HG03103 (cell line): ENCODE data around the gene NUMBL.
"Not testable (repeated sequence)": the region's sequence is repeated elsewhere in the genome, so short reads cannot be mapped to it uniquely, and the experiment has no call there.

Experiments
- ATAC-seq: cut with Tn5 transposase; IDR thresholded peaks from one replicate; pipeline ENCODE4 v1.9.1; 2021; ENCODE audit warnings: low read depth; ENCODE audit not compliant: unreplicated experiment

NUMBL gene

GRCh38 chr19:40690050-40690692 lies at the start of gene NUMBL:
Gene NUMBL (minus strand): TSS chr19:40690651. CDS start chr19:40690483, 168 bp downstream.
- ATAC-seq, result no peak

- ATAC-seq, result no peak
These were observed 48.8 kb upstream of the NUMBL start for GRCh38 chr19:40739030-40739839.

- no peak for ATAC-seq
These were observed 46.7 kb upstream of the NUMBL start for GRCh38 chr19:40737102-40737644.

GRCh38 chr19:40736661-40737060 lies 46.2 kb upstream of the NUMBL start:
- ATAC-seq, result no peak

- ATAC-seq, result no peak
These were observed 44.7 kb upstream of the NUMBL start for GRCh38 chr19:40735013-40735771.

- no peak for ATAC-seq
These were observed 42.7 kb upstream of the NUMBL start for GRCh38 chr19:40733149-40733548.

GRCh38 chr19:40732304-40732703 lies 41.9 kb upstream of the NUMBL start:
- not testable (repeated sequence) for ATAC-seq

- ATAC-seq, result not testable (repeated sequence)
These were observed 39.6 kb upstream of the NUMBL start for GRCh38 chr19:40730065-40730464.

- no peak for ATAC-seq
These were observed 35.8 kb upstream of the NUMBL start for GRCh38 chr19:40726279-40726678.

GRCh38 chr19:40724855-40725254 lies 34.4 kb upstream of the NUMBL start:
- ATAC-seq, result no peak

GRCh38 chr19:40724315-40724714 lies 33.9 kb upstream of the NUMBL start:
- ATAC-seq, result no peak

GRCh38 chr19:40723661-40724254 lies 33.3 kb upstream of the NUMBL start:
- no peak for ATAC-seq

GRCh38 chr19:40721936-40722661 lies 31.6 kb upstream of the NUMBL start:
- no peak for ATAC-seq

- ATAC-seq, result no peak
These were observed 30.7 kb upstream of the NUMBL start for GRCh38 chr19:40721140-40721486.

- ATAC-seq, result no peak
These were observed 29.0 kb upstream of the NUMBL start for GRCh38 chr19:40719414-40719894.

- ATAC-seq, result no peak
These were observed 28.4 kb upstream of the NUMBL start for GRCh38 chr19:40718774-40719391.

GRCh38 chr19:40717880-40718773 lies 27.7 kb upstream of the NUMBL start:
- no peak for ATAC-seq

GRCh38 chr19:40717325-40717879 lies 27.0 kb upstream of the NUMBL start:
- ATAC-seq, result no peak
